Activated T-cell treated with anti-CD3 and anti-CD28 coated beads, Interleukin-2, amount 50 U/mL, for 4 hours (primary cell): Measurements from ENCODE around the gene ITM2C. TPM values are rescaled to one million over a fixed set of nuclear protein-coding genes. Genes with fewer than 3 reads are reported as not detected.
A peak's percentile ranks its signal among the peaks of the same experiment; 100 is the strongest.

Source experiments
- ATAC-seq, 2 donors: fragments of 200-7000 bp; cut with Tn5 transposase; one replicate each; pipeline ENCODE4 v1.10.0; 2021
- DNase-seq: peaks from one replicate; pipeline ENCODE4 v3.0.0-alpha.2; 2020
- H3K27me3 Mint-ChIP-seq: one replicate; pipeline ENCODE4 v1.8.0; 2021; ENCODE audit warnings: low read depth, mixed read lengths
- H3K36me3 Mint-ChIP-seq: one replicate; pipeline ENCODE4 v1.8.0; 2022; ENCODE audit warnings: mixed read lengths; ENCODE audit not compliant: insufficient read depth
- H3K4me1 Mint-ChIP-seq: one replicate; pipeline ENCODE4 v1.8.0; 2021; ENCODE audit warnings: low read depth, mixed read lengths
- H3K4me3 Mint-ChIP-seq: one replicate; pipeline ENCODE4 v1.8.0; 2021; ENCODE audit warnings: mild to moderate bottlenecking, moderate library complexity, mixed read lengths
- H3K9me3 Mint-ChIP-seq: one replicate; pipeline ENCODE4 v1.8.0; 2021; ENCODE audit warnings: mixed read lengths
- total RNA-seq, 3 donors: library from RNA; stranded (reverse); gene quantifications; one replicate each; pipeline ENCODE4 v1.2.1, GENCODE V29; 2021

Gene ITM2C
- total RNA-seq, 3 donors from 2014 or later: 17.2 to 29.4 (median 22.1) TPM

DNA sequence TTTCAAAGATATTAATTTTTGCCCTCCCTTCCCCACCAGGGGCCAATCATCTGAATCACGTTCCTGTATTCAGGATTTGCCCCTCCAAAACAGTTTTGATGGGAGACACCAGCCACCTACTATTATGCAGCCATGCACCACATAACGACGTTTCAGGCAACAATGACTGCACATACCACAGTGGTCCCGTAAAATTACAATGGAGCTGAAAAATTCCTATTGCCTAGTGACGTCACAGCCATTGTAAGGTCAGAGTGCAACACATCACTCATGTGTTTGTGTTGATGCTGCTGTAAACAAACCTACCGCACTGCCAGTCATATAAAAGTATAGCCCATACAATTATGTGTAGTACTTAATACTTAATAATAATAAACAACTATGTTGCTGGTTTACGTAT lies 22.6 kb downstream of the ITM2C start:
- Mint-ChIP-seq H3K36me3 (no peaks in the 10 kb centered on the region), H3K4me1 (peaks cover 11% of the 10 kb centered on the region), H3K4me3 (no peak overlapping the region), H3K27me3 (peaks cover 9% of the 10 kb centered on the region), H3K9me3 (no peaks in the 10 kb centered on the region)
- ATAC-seq (no peak), DNase-seq (no peak)

DNA sequence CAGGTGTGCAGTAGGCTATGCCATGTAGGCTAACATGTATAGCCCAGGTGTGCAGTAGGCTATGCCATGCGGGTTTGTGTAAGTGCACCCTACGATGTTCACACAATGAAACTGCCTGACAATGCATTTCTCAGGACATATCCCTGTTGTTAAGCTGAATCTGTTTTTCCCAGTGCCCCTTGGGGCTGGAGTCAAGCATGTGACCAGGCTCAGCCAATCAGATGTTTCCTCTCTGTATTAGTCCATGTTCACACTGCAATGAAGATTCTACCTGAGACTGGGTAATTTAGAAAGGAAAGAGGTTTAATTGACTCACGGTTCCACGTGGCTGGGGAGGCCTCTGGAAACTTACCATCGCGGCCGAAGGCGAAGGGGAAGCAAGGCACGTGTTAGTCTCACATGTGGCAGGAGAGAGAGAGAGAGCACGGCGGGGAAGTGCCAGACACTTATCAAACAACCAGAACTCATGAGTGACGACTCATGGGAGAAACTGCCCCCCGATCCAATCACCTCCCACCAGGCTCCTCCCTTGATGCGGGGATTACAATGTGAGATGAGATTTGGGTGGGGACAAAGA lies 24.2 kb downstream of the ITM2C start:
- peaks cover 1% of the 10 kb centered on the region for H3K4me1 Mint-ChIP-seq
- ATAC-seq (no peak), DNase-seq (no peak)
- no peak overlapping the region for H3K4me3 Mint-ChIP-seq
- no peaks in the 10 kb centered on the region for H3K36me3 Mint-ChIP-seq
- H3K9me3 Mint-ChIP-seq: no peaks in the 10 kb centered on the region
- H3K27me3 Mint-ChIP-seq: peaks cover 18% of the 10 kb centered on the region

- ATAC-seq: no peak
- Mint-ChIP-seq H3K4me3 (no peak overlapping the region), H3K36me3 (no peaks in the 10 kb centered on the region)
Measured at GRCh38 chr2:230889911-230890601, 25.3 kb downstream of the ITM2C start.

GRCh38 chr2:230890646-230891045 lies 25.9 kb downstream of the ITM2C start:
- DNase-seq: no peak
- Mint-ChIP-seq H3K9me3 (no peaks in the 10 kb centered on the region), H3K4me1 (peaks cover 8% of the 10 kb centered on the region), H3K36me3 (no peaks in the 10 kb centered on the region), H3K4me3 (no peak overlapping the region), H3K27me3 (peaks cover 19% of the 10 kb centered on the region)
- ATAC-seq: no peak

More at GRCh38 chr2:230889911-230890601, 25.3 kb downstream of the ITM2C start:
- H3K27me3 Mint-ChIP-seq: peaks cover 19% of the 10 kb centered on the region
- peaks cover 8% of the 10 kb centered on the region for H3K4me1 Mint-ChIP-seq
- DNase-seq: no peak
- H3K9me3 Mint-ChIP-seq: no peaks in the 10 kb centered on the region

DNA sequence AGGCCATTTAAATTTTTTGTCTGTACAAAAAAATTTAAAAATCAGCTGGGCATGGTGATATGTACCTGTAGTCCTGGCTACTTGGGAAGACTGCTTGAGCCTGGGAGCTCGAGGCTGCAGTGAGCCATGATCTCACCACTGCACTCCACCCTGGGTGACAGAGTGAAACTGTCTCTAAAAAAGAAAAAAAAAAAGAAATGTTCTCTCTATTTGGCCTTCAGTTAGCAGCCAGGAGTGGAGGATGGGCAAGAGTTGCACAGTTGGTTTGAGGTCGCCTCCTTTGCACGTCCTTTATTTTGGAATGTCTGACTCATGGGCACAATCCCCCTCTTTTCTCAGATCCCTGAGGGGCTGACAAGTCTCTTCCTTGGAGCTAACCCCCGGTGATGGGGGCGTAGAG lies 26.3 kb downstream of the ITM2C start:
- Mint-ChIP-seq H3K27me3 (peaks cover 19% of the 10 kb centered on the region), H3K4me3 (no peak overlapping the region), H3K4me1 (peaks cover 8% of the 10 kb centered on the region), H3K9me3 (no peaks in the 10 kb centered on the region), H3K36me3 (no peaks in the 10 kb centered on the region)
- ATAC-seq (no peak), DNase-seq (no peak)

DNA sequence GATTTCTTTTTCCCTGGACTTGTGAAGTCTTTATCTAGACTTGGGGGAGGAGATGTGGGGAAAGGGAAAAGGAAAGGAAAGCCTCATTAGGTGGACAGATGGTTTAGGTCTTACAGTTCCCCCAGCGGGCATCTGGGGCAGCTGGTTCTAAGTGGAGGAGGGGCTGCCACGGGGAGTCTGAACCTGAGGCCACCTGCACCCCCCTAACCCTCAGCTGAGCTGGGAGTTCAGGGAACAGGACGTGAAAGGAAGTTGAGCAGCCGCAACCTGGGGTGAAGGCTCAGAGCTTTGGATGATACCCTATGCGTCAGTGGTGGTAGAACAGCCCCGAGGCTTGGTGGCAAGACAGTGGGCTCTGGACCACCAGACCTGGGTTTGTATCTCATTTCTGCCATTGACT lies 26.8 kb downstream of the ITM2C start:
- H3K4me1 Mint-ChIP-seq: peaks cover 8% of the 10 kb centered on the region
- H3K9me3 Mint-ChIP-seq: no peaks in the 10 kb centered on the region
- peaks cover 20% of the 10 kb centered on the region for H3K27me3 Mint-ChIP-seq
- no peak for ATAC-seq
- no peak overlapping the region for H3K4me3 Mint-ChIP-seq
- no peak for DNase-seq
- H3K36me3 Mint-ChIP-seq: no peaks in the 10 kb centered on the region

DNA sequence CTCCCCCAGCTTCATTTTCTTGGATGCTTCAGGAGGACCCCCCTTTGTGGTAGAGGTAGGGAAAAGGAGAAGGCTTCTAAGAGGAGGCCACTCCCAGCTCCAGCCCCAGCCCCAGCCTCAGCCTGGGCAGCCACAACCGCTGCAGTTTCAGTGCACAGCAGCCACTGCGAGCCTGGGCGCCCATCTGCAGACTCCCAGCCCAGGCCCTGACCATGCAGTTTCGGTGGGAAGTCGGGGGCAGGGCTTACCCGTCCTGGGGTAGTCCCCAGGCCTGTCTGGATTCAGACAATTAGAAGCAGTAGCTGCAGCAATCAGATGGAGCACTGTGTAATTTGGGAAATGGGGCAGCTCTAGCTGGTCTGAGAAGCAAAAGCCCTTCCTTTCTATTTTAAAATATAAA lies 28.6 kb downstream of the ITM2C start:
- Mint-ChIP-seq H3K36me3 (no peaks in the 10 kb centered on the region), H3K27me3 (peaks cover 29% of the 10 kb centered on the region), H3K4me3 (no peak overlapping the region), H3K4me1 (peaks cover 8% of the 10 kb centered on the region), H3K9me3 (no peaks in the 10 kb centered on the region)
- ATAC-seq (no peak), DNase-seq (no peak)

- DNase-seq: no peak
- Mint-ChIP-seq H3K4me3 (no peak overlapping the region), H3K36me3 (no peaks in the 10 kb centered on the region), H3K4me1 (peaks cover 8% of the 10 kb centered on the region), H3K27me3 (peaks cover 29% of the 10 kb centered on the region), H3K9me3 (no peaks in the 10 kb centered on the region)
- peak; percentile 83 to 94 for ATAC-seq
Measured at GRCh38 chr2:230893841-230894781, 29.4 kb downstream of the ITM2C start.

DNA sequence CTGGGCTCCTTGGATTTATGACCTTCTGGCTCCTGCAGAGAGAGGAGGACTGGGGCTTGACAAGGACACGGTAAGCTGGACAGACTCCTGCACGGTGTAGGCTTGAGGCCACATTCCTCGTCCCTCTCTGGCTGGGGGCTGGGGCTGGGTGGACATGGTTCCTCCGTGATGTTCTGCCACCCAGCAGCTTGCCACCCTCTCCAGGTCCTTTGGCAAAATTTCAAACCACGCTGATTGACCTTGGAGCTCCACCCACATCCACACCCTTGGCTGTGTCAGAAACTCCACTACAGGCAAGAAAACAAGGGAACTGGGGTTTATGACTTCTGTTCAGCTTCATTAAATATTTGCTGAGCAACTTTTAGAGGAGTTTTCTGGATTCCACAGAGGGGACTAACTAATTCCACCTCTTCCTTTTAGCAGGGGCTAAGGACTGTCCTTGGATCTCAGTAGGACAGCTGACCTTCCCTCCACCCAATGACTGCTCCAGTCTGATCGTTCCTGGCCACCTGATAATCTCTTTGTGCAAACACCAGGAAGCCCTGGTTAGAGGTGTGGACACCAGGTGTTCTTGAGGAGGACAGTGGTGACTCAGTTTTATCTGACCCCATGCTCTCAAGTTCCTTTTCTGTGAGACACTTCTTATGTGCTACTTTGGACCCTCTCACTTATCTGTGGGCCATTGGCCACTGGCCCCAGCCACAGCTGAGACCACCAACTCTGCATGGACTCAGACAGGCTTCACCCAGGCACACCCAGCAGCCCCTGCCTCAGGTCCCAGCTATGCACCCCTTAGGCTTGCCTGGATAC lies 31.0 kb downstream of the ITM2C start:
- Mint-ChIP-seq H3K4me3 (no peak overlapping the region), H3K9me3 (no peaks in the 10 kb centered on the region), H3K4me1 (peaks cover 16% of the 10 kb centered on the region), H3K36me3 (no peaks in the 10 kb centered on the region), H3K27me3 (peaks cover 29% of the 10 kb centered on the region)
- DNase-seq: no peak
- no peak for ATAC-seq

- Mint-ChIP-seq H3K4me3 (no peak overlapping the region), H3K4me1 (peaks cover 16% of the 10 kb centered on the region), H3K9me3 (no peaks in the 10 kb centered on the region), H3K27me3 (peaks cover 29% of the 10 kb centered on the region), H3K36me3 (no peaks in the 10 kb centered on the region)
- no peak for ATAC-seq
- no peak for DNase-seq
Measured at GRCh38 chr2:230896346-230897115, 31.8 kb downstream of the ITM2C start.

DNA sequence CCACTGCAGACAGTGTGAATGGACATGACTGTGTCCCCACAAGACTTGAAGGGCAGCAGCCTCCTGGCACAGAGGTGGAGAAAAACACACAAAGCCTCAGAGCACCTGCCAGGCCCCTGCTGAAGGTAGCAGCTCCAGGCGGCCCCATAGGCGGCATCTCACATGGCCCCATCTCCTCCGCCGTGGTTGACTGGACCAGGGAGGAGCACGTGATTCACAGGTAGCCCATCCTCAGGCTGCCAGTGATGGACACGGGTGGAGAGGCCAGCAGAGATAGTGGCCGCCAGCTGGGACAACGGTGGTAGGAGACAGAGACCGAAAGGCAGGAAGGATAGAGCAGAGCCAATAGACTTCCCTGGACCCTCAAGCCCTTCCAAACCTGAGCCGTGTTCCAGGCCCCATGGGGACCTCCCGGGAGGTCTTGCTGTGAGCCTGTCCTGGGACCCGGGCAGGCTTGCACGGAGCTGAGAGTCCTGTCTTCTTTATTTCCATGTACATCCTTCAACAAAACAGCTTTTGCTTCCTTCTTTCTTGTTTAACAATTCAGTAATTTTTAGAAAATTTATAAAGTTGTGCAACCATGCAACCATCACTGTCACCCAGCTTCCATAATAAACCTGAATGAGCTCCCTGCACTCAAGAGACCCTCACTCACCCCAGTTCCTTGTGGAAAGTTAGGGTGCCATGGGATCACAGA lies 33.4 kb downstream of the ITM2C start:
- no peak for DNase-seq
- Mint-ChIP-seq H3K4me1 (peaks cover 18% of the 10 kb centered on the region), H3K36me3 (no peaks in the 10 kb centered on the region), H3K4me3 (no peak overlapping the region), H3K9me3 (no peaks in the 10 kb centered on the region), H3K27me3 (peaks cover 22% of the 10 kb centered on the region)
- ATAC-seq: no peak

DNA sequence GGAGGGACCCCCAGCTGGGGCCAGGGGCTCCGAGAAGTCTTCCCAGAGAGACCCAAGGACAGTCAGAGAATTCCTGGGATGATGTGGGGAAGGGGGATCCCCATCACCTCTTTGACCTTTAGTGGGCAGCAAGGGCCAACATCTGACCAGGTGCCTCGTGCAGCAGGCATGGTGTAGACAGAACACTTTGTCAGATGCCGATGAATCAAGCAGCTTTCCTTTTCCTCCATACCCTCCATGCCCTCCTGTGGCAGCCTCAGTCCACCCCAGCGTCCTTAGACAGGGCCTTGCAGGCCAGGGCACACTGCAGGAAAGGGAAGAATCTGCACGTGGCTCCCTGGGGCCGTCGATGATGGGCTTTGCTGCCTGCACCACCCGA lies 34.0 kb downstream of the ITM2C start:
- Mint-ChIP-seq H3K4me1 (peaks cover 18% of the 10 kb centered on the region), H3K27me3 (peaks cover 20% of the 10 kb centered on the region), H3K4me3 (no peak overlapping the region), H3K36me3 (no peaks in the 10 kb centered on the region), H3K9me3 (no peaks in the 10 kb centered on the region)
- DNase-seq: no peak
- no peak for ATAC-seq

DNA sequence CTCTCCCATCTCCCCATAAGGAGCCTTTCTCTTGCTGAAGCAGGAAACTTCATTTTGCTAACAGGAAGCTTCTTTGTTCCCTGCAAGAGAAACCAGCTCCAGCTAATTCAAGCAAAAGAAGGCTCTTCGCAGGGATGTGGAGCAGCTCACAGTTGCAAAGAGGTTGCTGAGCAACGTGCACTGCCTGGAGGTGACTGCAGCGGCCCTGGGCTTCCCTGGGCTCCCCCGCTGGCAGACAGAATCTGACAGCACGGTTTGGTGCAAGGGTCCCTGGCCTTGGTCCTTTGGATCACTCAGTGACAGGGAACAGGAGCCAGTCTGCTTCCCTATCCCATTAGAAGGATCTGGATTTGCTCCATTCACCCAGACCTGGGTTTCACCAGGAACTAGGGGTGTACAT lies 34.5 kb downstream of the ITM2C start:
- Mint-ChIP-seq H3K27me3 (peaks cover 20% of the 10 kb centered on the region), H3K4me3 (no peak overlapping the region), H3K36me3 (no peaks in the 10 kb centered on the region), H3K4me1 (peaks cover 18% of the 10 kb centered on the region), H3K9me3 (no peaks in the 10 kb centered on the region)
- DNase-seq: no peak
- ATAC-seq: no peak
